K562 (cell line): Measurements from ENCODE around the gene DHX35. TPM values are rescaled to one million over a fixed set of nuclear protein-coding genes. Genes with fewer than 3 reads are reported as not detected.
A peak's percentile ranks its signal among the peaks of the same experiment; 100 is the strongest.

Source experiments
- MCM3 ChIP-seq: fragments of 450-650 bp; IDR thresholded peaks from 2 replicates; pipeline ENCODE4 v1.6.1; 2016
- MEF2D ChIP-seq: conservative IDR thresholded peaks from 2 replicates; pipeline ENCODE4 v1.6.1; 2016; ENCODE audit warnings: low read depth, missing genetic modification characterization, missing compliant biosample characterization
- MTA2 ChIP-seq: fragments of 450-650 bp; IDR thresholded peaks from 2 replicates; pipeline ENCODE4 v1.6.1; 2016; ENCODE audit warnings: low read depth
- MTF1 ChIP-seq: fragments of 250-450 bp; sonication (Bioruptor Pico); IDR thresholded peaks from 2 replicates; pipeline ENCODE4 v1.9.0; 2021; ENCODE audit warnings: moderate library complexity, mild to moderate bottlenecking, inconsistent platforms, borderline replicate concordance
- NBN ChIP-seq: fragments of 450-650 bp; IDR thresholded peaks from 2 replicates; pipeline ENCODE4 v1.6.1; 2016; ENCODE audit warnings: low read depth, mild to moderate bottlenecking
- NUFIP1 ChIP-seq: fragments of 450-650 bp; IDR thresholded peaks from 2 replicates; pipeline ENCODE4 v1.6.1; 2018; ENCODE audit not compliant: partially characterized antibody
- SMARCE1 ChIP-seq: fragments of 450-650 bp; IDR thresholded peaks from 2 replicates; pipeline ENCODE4 v1.7.1; 2016; ENCODE audit warnings: mild to moderate bottlenecking
- SRSF1 ChIP-seq: fragments of 200-400 bp; formaldehyde crosslinking; IDR thresholded peaks from 2 replicates; pipeline ENCODE4 v1.6.1; 2017; ENCODE audit warnings: mild to moderate bottlenecking, low read depth, low read length, moderate library complexity
- TCF7 ChIP-seq: sonication (generic); IDR thresholded peaks from 2 replicates; pipeline ENCODE4 v1.6.1; 2016; ENCODE audit warnings: antibody characterized with exemption, borderline replicate concordance
- ZNF551 ChIP-seq: fragments of 250-450 bp; sonication (Bioruptor Pico); IDR thresholded peaks from 2 replicates; pipeline ENCODE4 v1.5.0; 2021; ENCODE audit warnings: mild to moderate bottlenecking, moderate library complexity
- ZNF764 ChIP-seq: fragments of 250-450 bp; sonication (Bioruptor Pico); IDR thresholded peaks from 2 replicates; pipeline ENCODE4 v1.4.0; 2020; ENCODE audit warnings: low read depth, mild to moderate bottlenecking, moderate library complexity
- polyA plus RNA-seq, 8 experiments: library from polyadenylated mRNA; depleted of rRNA in 4 of 8; stranded (reverse) in 5 of 8; unstranded in 3 of 8; fragments of >200 nt; fragmentation: Nextera tagmentation in 2 of 8; fragmentation: Illumina TruSeq in 1 of 8; extraction: Ambion mirVana in 2 of 8; extraction: Trizol in 1 of 8; gene quantifications; 2 replicates each; pipeline versions ENCODE4 v1.2.1 to v1.2.3, GENCODE V29; 2011 to 2014; ENCODE audit warnings: inconsistent platforms in 1 of 8, missing spikeins in 1 of 8
- total RNA-seq, 7 experiments: library from RNA; depleted of rRNA in 6 of 7; stranded (reverse); fragments of >200 nt in 6 of 7; fragmentation: Illumina TruSeq in 2 of 7; extraction: Trizol in 2 of 7; gene quantifications; 2 replicates each; pipeline versions ENCODE4 v1.2.1 to v1.2.3, GENCODE V29; 2011 to 2021; ENCODE audit warnings: low replicate concordance in 1 of 7
- TF ChIP-seq, protein P1 (sequence below): fragments of 250-450 bp; sonication (Bioruptor Pico); IDR thresholded peaks from 2 replicates; pipeline ENCODE4 v1.8.0; 2021; ENCODE audit warnings: mild to moderate bottlenecking, moderate library complexity
- TF ChIP-seq, protein P2 (sequence below): fragments of 200-600 bp; sonication (generic); IDR thresholded peaks from one replicate; pipeline ENCODE4 v1.6.1; 2012; ENCODE audit warnings: mild to moderate bottlenecking, low read depth, low read length, inconsistent platforms
- TF ChIP-seq, protein P3 (sequence below): fragments of 450-650 bp; IDR thresholded peaks from 2 replicates; pipeline ENCODE4 v1.7.0; 2016; ENCODE audit warnings: borderline replicate concordance

DHX35 gene
- total and polyA plus RNA-seq, 9 of the 15 experiments (the other 6 are each of a cell fraction or from before 2014, with no cell fraction given), result 6.5 to 25.6 (median 16.9) TPM

DNA sequence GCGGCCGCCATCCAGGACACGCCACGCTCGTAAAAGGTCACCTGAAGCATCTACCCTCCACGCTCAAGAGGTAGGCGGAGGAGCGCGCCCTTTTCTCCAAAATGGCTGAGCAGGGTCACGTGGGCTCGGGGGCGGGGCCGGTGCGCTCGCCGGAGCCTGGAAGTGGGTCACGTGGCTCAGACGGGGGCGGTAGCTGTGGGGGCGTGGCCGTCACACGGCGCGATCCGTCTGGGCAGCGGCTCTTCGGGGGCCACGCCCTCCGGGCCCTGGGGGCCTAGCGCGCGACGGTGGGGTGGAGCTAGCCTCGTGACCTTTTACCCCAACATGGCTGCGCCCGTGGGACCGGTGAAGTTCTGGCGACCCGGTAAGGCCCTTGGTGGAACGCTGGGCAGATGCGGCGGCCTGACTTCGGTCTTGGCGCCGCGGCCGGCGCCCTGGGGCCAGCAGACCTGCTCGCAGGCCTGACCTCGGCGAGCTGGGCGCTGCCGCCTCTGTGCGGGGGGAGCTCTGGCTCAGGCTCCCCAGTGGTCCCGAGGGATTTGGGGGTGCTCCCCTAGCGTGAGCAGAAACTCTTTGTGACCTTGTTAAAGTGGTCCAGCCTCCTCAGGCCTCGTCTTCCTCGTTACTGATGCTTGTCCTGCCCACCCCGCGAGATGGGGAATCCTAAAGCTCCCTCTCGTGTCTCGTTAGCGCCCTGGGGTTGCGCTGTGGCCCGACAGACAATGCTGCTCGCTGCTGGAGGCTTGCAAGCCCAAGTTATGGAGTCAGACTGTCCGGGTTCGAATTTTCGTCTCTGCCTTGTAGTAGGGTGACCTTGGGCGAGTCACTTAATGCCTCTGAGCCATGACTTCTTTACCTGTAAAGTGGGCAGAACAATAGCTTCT lies at the start of gene DHX35 (continued):
- TF ChIP-seq, protein P1, sequence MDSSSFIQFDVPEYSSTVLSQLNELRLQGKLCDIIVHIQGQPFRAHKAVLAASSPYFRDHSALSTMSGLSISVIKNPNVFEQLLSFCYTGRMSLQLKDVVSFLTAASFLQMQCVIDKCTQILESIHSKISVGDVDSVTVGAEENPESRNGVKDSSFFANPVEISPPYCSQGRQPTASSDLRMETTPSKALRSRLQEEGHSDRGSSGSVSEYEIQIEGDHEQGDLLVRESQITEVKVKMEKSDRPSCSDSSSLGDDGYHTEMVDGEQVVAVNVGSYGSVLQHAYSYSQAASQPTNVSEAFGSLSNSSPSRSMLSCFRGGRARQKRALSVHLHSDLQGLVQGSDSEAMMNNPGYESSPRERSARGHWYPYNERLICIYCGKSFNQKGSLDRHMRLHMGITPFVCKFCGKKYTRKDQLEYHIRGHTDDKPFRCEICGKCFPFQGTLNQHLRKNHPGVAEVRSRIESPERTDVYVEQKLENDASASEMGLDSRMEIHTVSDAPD (CRISPR knock-in tag), result no peak
- TF ChIP-seq MEF2D (tag) (no peak), TCF7 (no peak), SRSF1 (0 out of 2 replicates have a peak, but pooled peaks have one; percentile 5), NBN (no peak), NUFIP1 (no peak), ZNF764 (CRISPR knock-in tag) (no peak), SMARCE1 (no peak), MTF1 (CRISPR knock-in tag) (no peak), ZNF551 (no peak), MCM3 (no peak), MTA2 (no peak; the same call in 1 of the 2 replicates)
- TF ChIP-seq, protein P2, sequence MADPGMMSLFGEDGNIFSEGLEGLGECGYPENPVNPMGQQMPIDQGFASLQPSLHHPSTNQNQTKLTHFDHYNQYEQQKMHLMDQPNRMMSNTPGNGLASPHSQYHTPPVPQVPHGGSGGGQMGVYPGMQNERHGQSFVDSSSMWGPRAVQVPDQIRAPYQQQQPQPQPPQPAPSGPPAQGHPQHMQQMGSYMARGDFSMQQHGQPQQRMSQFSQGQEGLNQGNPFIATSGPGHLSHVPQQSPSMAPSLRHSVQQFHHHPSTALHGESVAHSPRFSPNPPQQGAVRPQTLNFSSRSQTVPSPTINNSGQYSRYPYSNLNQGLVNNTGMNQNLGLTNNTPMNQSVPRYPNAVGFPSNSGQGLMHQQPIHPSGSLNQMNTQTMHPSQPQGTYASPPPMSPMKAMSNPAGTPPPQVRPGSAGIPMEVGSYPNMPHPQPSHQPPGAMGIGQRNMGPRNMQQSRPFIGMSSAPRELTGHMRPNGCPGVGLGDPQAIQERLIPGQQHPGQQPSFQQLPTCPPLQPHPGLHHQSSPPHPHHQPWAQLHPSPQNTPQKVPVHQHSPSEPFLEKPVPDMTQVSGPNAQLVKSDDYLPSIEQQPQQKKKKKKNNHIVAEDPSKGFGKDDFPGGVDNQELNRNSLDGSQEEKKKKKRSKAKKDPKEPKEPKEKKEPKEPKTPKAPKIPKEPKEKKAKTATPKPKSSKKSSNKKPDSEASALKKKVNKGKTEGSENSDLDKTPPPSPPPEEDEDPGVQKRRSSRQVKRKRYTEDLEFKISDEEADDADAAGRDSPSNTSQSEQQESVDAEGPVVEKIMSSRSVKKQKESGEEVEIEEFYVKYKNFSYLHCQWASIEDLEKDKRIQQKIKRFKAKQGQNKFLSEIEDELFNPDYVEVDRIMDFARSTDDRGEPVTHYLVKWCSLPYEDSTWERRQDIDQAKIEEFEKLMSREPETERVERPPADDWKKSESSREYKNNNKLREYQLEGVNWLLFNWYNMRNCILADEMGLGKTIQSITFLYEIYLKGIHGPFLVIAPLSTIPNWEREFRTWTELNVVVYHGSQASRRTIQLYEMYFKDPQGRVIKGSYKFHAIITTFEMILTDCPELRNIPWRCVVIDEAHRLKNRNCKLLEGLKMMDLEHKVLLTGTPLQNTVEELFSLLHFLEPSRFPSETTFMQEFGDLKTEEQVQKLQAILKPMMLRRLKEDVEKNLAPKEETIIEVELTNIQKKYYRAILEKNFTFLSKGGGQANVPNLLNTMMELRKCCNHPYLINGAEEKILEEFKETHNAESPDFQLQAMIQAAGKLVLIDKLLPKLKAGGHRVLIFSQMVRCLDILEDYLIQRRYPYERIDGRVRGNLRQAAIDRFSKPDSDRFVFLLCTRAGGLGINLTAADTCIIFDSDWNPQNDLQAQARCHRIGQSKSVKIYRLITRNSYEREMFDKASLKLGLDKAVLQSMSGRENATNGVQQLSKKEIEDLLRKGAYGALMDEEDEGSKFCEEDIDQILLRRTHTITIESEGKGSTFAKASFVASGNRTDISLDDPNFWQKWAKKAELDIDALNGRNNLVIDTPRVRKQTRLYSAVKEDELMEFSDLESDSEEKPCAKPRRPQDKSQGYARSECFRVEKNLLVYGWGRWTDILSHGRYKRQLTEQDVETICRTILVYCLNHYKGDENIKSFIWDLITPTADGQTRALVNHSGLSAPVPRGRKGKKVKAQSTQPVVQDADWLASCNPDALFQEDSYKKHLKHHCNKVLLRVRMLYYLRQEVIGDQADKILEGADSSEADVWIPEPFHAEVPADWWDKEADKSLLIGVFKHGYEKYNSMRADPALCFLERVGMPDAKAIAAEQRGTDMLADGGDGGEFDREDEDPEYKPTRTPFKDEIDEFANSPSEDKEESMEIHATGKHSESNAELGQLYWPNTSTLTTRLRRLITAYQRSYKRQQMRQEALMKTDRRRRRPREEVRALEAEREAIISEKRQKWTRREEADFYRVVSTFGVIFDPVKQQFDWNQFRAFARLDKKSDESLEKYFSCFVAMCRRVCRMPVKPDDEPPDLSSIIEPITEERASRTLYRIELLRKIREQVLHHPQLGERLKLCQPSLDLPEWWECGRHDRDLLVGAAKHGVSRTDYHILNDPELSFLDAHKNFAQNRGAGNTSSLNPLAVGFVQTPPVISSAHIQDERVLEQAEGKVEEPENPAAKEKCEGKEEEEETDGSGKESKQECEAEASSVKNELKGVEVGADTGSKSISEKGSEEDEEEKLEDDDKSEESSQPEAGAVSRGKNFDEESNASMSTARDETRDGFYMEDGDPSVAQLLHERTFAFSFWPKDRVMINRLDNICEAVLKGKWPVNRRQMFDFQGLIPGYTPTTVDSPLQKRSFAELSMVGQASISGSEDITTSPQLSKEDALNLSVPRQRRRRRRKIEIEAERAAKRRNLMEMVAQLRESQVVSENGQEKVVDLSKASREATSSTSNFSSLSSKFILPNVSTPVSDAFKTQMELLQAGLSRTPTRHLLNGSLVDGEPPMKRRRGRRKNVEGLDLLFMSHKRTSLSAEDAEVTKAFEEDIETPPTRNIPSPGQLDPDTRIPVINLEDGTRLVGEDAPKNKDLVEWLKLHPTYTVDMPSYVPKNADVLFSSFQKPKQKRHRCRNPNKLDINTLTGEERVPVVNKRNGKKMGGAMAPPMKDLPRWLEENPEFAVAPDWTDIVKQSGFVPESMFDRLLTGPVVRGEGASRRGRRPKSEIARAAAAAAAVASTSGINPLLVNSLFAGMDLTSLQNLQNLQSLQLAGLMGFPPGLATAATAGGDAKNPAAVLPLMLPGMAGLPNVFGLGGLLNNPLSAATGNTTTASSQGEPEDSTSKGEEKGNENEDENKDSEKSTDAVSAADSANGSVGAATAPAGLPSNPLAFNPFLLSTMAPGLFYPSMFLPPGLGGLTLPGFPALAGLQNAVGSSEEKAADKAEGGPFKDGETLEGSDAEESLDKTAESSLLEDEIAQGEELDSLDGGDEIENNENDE, result no peak
- TF ChIP-seq, protein P3, sequence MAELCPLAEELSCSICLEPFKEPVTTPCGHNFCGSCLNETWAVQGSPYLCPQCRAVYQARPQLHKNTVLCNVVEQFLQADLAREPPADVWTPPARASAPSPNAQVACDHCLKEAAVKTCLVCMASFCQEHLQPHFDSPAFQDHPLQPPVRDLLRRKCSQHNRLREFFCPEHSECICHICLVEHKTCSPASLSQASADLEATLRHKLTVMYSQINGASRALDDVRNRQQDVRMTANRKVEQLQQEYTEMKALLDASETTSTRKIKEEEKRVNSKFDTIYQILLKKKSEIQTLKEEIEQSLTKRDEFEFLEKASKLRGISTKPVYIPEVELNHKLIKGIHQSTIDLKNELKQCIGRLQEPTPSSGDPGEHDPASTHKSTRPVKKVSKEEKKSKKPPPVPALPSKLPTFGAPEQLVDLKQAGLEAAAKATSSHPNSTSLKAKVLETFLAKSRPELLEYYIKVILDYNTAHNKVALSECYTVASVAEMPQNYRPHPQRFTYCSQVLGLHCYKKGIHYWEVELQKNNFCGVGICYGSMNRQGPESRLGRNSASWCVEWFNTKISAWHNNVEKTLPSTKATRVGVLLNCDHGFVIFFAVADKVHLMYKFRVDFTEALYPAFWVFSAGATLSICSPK, result no peak
